ENCODE measurements around the gene MYL6B. TPM values are rescaled to one million over a fixed set of nuclear protein-coding genes. Genes with fewer than 3 reads are reported as not detected.

Gene MYL6B
- total RNA-seq, 1 experiment from 2014 or later = 44.8 TPM

GRCh38 chr12:56130876-56131275 is 21.5 kb upstream of the MYL6B start:
- H3K36me3 Mint-ChIP-seq (ENCODE audit: insufficient read depth, unreplicated experiment) = peaks cover 77% of the 10 kb centered on the region
- POLR2A ChIA-PET = no interaction called here

GRCh38 chr12:56134897-56135296 is 17.5 kb upstream of the MYL6B start:
- Histone ChIP-seq H3K36me3 (ENCODE audit: control insufficient read depth, insufficient read depth, low read length) (peaks cover 11% of the 10 kb centered on the region), H3K4me3 (ENCODE audit: low read depth, low read length) (no peak overlapping the region), H3K27me3 (replicated peaks; ENCODE audit: control insufficient read depth, insufficient read depth, low read length) (no peaks in the 10 kb centered on the region), H3K9me3 (no peaks in the 10 kb centered on the region), H3K4me1 (peaks cover 10% of the 10 kb centered on the region)
- no TSS peak for BruUV-seq (replicated peaks)
- Mint-ChIP-seq H3K4me1 (ENCODE audit: low read depth, unreplicated experiment) (peaks cover 15% of the 10 kb centered on the region), H3K9me3 (ENCODE audit: unreplicated experiment) (no peaks in the 10 kb centered on the region), H3K4me3 (ENCODE audit: unreplicated experiment) (no peak overlapping the region), H3K27ac (ENCODE audit: unreplicated experiment) (no peak overlapping the region), H3K27me3 (ENCODE audit: insufficient read depth, unreplicated experiment) (no peaks in the 10 kb centered on the region), H3K36me3 (ENCODE audit: insufficient read depth, unreplicated experiment) (peaks cover 85% of the 10 kb centered on the region)
- POLR2A ChIA-PET = no interaction called here
- intact Hi-C loops (cut with micrococcal nuclease; ENCODE audit: unreplicated experiment) = no loop called here
- DNase-seq = no peak
- CTCF ChIA-PET = no interaction called here
- no peak for TF ChIP-seq CTCF (IDR thresholded peaks at IDR 0.05; ENCODE audit: insufficient read depth in 1 of 2, low read depth in 1 of 2, low read length in 1 of 2, severe bottlenecking in 1 of 2, unreplicated experiment in 1 of 2)

More at GRCh38 chr12:56130876-56131275, 21.5 kb upstream of the MYL6B start:
- Histone ChIP-seq H3K27me3 (replicated peaks; ENCODE audit: control insufficient read depth, insufficient read depth, low read length) (no peaks in the 10 kb centered on the region), H3K4me1 (peaks cover 29% of the 10 kb centered on the region), H3K9me3 (no peaks in the 10 kb centered on the region), H3K4me3 (ENCODE audit: low read depth, low read length) (no peak overlapping the region), H3K36me3 (ENCODE audit: control insufficient read depth, insufficient read depth, low read length) (peaks cover 10% of the 10 kb centered on the region)
- CTCF ChIA-PET = interaction anchor here (1.0 kb wide), 1 partner anchor 58 kb away, joined by 4 read pairs; the partner anchor contains the start of gene SMARCC2
- intact Hi-C loops (cut with micrococcal nuclease; ENCODE audit: unreplicated experiment) = no loop called here
- DNase-seq = peak in 1 of 2 experiments; percentile 57
- H3K27me3 Mint-ChIP-seq (ENCODE audit: insufficient read depth, unreplicated experiment) = no peaks in the 10 kb centered on the region
- BruUV-seq (replicated peaks) = no TSS peak
- H3K4me1 Mint-ChIP-seq (ENCODE audit: low read depth, unreplicated experiment) = peaks cover 35% of the 10 kb centered on the region
- H3K9me3 Mint-ChIP-seq (ENCODE audit: unreplicated experiment) = no peaks in the 10 kb centered on the region
- H3K27ac Mint-ChIP-seq (ENCODE audit: unreplicated experiment) = no peak overlapping the region
- no peak for TF ChIP-seq CTCF (IDR thresholded peaks at IDR 0.05; ENCODE audit: insufficient read depth in 1 of 2, low read depth in 1 of 2, low read length in 1 of 2, severe bottlenecking in 1 of 2, unreplicated experiment in 1 of 2)
- peak overlapping the region; percentile 89 for H3K4me3 Mint-ChIP-seq (ENCODE audit: unreplicated experiment)

- H3K9me3 Mint-ChIP-seq (ENCODE audit: unreplicated experiment) = no peaks in the 10 kb centered on the region
- Histone ChIP-seq H3K9me3 (no peaks in the 10 kb centered on the region), H3K4me3 (ENCODE audit: low read depth, low read length) (no peak overlapping the region), H3K4me1 (no peaks in the 10 kb centered on the region), H3K36me3 (ENCODE audit: control insufficient read depth, insufficient read depth, low read length) (peaks cover 6% of the 10 kb centered on the region), H3K27me3 (replicated peaks; ENCODE audit: control insufficient read depth, insufficient read depth, low read length) (no peaks in the 10 kb centered on the region)
- H3K36me3 Mint-ChIP-seq (ENCODE audit: insufficient read depth, unreplicated experiment) = peaks cover 78% of the 10 kb centered on the region
- no peaks in the 10 kb centered on the region for H3K27me3 Mint-ChIP-seq (ENCODE audit: insufficient read depth, unreplicated experiment)
- H3K27ac Mint-ChIP-seq (ENCODE audit: unreplicated experiment) = no peak overlapping the region
- POLR2A ChIA-PET = no interaction called here
- BruUV-seq (replicated peaks) = TSS peak; percentile 13
- TF ChIP-seq CTCF (IDR thresholded peaks at IDR 0.05; ENCODE audit: insufficient read depth in 1 of 2, low read depth in 1 of 2, low read length in 1 of 2, severe bottlenecking in 1 of 2, unreplicated experiment in 1 of 2) = no peak
- CTCF ChIA-PET = interaction anchor here (0.5 to 1.1 kb wide), 2 partner anchors 10 to 82 kb away, joined by 3 read pairs; partner anchors contain the start of gene ESYT1
- intact Hi-C loops (cut with micrococcal nuclease; ENCODE audit: unreplicated experiment) = no loop called here
- no peak overlapping the region for H3K4me3 Mint-ChIP-seq (ENCODE audit: unreplicated experiment)
- DNase-seq = no peak
- H3K4me1 Mint-ChIP-seq (ENCODE audit: low read depth, unreplicated experiment) = no peaks in the 10 kb centered on the region
Measured at GRCh38 chr12:56137853-56138571, 14.4 kb upstream of the MYL6B start.

All from Caco-2 (cell line).